K562 (cell line): ENCODE data around the gene SNX9. TPM values are rescaled to one million over a fixed set of nuclear protein-coding genes. Genes with fewer than 3 reads are reported as not detected.
A peak's percentile ranks its signal among the peaks of the same experiment; 100 is the strongest.

ENCODE experiments used
- ATF2 ChIP-seq: sonication (generic); formaldehyde crosslinking; IDR thresholded peaks from 2 replicates; pipeline ENCODE4 v1.8.1; 2022; ENCODE audit warnings: missing genetic modification reagents
- MGA ChIP-seq: fragments of 450-650 bp; IDR thresholded peaks from 2 replicates; pipeline ENCODE4 v1.6.1; 2016; ENCODE audit warnings: mild to moderate bottlenecking, moderate library complexity
- RREB1 ChIP-seq: fragments of 250-450 bp; sonication (Bioruptor Pico); IDR thresholded peaks from 2 replicates; pipeline ENCODE4 v1.4.0; 2020
- SMARCE1 ChIP-seq: fragments of 450-650 bp; IDR thresholded peaks from 2 replicates; pipeline ENCODE4 v1.7.1; 2016; ENCODE audit warnings: mild to moderate bottlenecking
- ZBTB2 ChIP-seq: fragments of 450-650 bp; IDR thresholded peaks from 2 replicates; pipeline ENCODE4 v1.6.1; 2016; ENCODE audit warnings: antibody characterized with exemption
- ZBTB7A ChIP-seq: IDR thresholded peaks from 2 replicates; pipeline ENCODE4 v1.6.1; 2011; ENCODE audit warnings: low read depth, mild to moderate bottlenecking, low read length, moderate library complexity, borderline replicate concordance; ENCODE audit not compliant: control insufficient read depth
- ZNF668 ChIP-seq: fragments of 250-450 bp; sonication (Bioruptor Pico); IDR thresholded peaks from 2 replicates; pipeline ENCODE4 v1.8.0; 2022; ENCODE audit warnings: mild to moderate bottlenecking, inconsistent platforms
- polyA plus RNA-seq, 8 experiments: library from polyadenylated mRNA; depleted of rRNA in 4 of 8; stranded (reverse) in 5 of 8; unstranded in 3 of 8; fragments of >200 nt; fragmentation: Nextera tagmentation in 2 of 8; fragmentation: Illumina TruSeq in 1 of 8; extraction: Ambion mirVana in 2 of 8; extraction: Trizol in 1 of 8; gene quantifications; 2 replicates each; pipeline versions ENCODE4 v1.2.1 to v1.2.3, GENCODE V29; 2011 to 2014; ENCODE audit warnings: inconsistent platforms in 1 of 8, missing spikeins in 1 of 8
- total RNA-seq, 7 experiments: library from RNA; depleted of rRNA in 6 of 7; stranded (reverse); fragments of >200 nt in 6 of 7; fragmentation: Illumina TruSeq in 2 of 7; extraction: Trizol in 2 of 7; gene quantifications; 2 replicates each; pipeline versions ENCODE4 v1.2.1 to v1.2.3, GENCODE V29; 2011 to 2021; ENCODE audit warnings: low replicate concordance in 1 of 7

The SNX9 gene
- total and polyA plus RNA-seq, 9 of the 15 experiments (the other 6 are each of a cell fraction or from before 2014, with no cell fraction given): 6.0 to 81.7 (median 57.1) TPM

GRCh38 chr6:157773248-157773773 lies 49.7 kb upstream of the SNX9 start (continued):
- TF ChIP-seq MGA (peak; percentile 67), ATF2 (no peak), ZBTB2 (0 out of 2 replicates have a peak, but pooled peaks have one; percentile 16), ZBTB7A (no peak), ZNF668 (CRISPR knock-in tag) (no peak), SMARCE1 (peak; percentile 33; the same call in 1 of the 2 replicates), RREB1 (CRISPR knock-in tag) (no peak)
